Amniotic stem cell (primary cell): ENCODE data around the gene NUP42.
A peak's percentile ranks its signal among the peaks of the same experiment; 100 is the strongest.
"Not testable (repeated sequence)": the region's sequence is repeated elsewhere in the genome, so short reads cannot be mapped to it uniquely, and the experiment has no call there.

Source experiments
- DNase-seq: peaks from one replicate; lab custom pipeline; 2025; lab: John Stamatoyannopoulos, UW

Gene NUP42, protein sequence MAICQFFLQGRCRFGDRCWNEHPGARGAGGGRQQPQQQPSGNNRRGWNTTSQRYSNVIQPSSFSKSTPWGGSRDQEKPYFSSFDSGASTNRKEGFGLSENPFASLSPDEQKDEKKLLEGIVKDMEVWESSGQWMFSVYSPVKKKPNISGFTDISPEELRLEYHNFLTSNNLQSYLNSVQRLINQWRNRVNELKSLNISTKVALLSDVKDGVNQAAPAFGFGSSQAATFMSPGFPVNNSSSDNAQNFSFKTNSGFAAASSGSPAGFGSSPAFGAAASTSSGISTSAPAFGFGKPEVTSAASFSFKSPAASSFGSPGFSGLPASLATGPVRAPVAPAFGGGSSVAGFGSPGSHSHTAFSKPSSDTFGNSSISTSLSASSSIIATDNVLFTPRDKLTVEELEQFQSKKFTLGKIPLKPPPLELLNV

GRCh38 chr7:23181684-23182553, at the start of gene NUP42:
TSS of gene NUP42 (plus strand) at chr7:23182048. CDS start at chr7:23182086, 38 bp downstream.
- peak; percentile 98 for DNase-seq

DNA sequence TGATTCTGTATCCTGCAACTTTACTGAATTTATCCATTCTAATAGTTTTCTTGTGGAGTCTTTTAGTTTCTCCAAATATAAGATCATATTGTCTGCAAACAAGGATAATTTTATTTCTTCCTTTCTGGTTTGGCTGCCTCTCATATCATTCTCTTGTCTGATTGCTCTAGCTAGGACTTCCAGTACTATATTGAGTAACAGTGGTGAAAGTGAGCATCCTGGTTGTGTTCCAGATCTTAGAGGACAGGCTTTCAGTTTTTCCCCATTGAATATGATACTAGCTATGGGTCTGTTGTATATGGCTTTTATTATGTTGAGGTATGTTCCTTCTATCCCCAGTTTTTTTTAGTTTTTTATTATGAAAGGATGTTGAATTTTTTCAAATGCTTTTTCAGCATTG, 48.1 kb upstream of the NUP42 start:
- DNase-seq, result no peak

- DNase-seq, result no peak
These were observed 46.1 kb upstream of the NUP42 start for GRCh38 chr7:23135755-23136154.

GRCh38 chr7:23136216-23136615, 45.6 kb upstream of the NUP42 start:
- no peak for DNase-seq

GRCh38 chr7:23157679-23158078, 24.2 kb upstream of the NUP42 start:
- no peak for DNase-seq

DNA sequence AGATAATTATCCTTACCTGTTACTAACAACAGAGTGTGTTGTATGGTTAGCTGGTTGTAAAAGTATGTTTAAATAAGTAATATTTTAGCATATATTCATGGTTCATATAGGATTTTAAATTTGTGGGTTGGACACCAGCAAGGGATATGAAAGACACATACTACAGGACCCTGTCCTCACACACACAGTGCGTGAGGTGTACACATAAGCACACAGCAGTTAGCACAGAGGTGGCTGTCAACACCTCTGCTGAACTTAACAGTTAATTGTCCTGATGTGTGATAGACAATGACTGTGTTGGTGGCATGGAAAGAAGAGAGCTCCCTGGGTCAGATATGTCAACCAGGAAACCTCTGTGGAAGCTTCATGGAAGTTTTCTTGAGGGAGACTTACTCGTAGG, 23.3 kb upstream of the NUP42 start:
- DNase-seq, result no peak

GRCh38 chr7:23161482-23161881, 20.4 kb upstream of the NUP42 start:
- DNase-seq, result no peak

- no peak for DNase-seq
These were observed 17.0 kb upstream of the NUP42 start for GRCh38 chr7:23164846-23165245.

GRCh38 chr7:23165316-23165715, 16.5 kb upstream of the NUP42 start:
- DNase-seq, result no peak

GRCh38 chr7:23167691-23168090, 14.2 kb upstream of the NUP42 start:
- no peak for DNase-seq

- no peak for DNase-seq
These were observed 13.6 kb upstream of the NUP42 start for GRCh38 chr7:23168111-23168885.

GRCh38 chr7:23175938-23176337, 5.9 kb upstream of the NUP42 start:
- no peak for DNase-seq

GRCh38 chr7:23183279-23184012, 1.6 kb downstream of the NUP42 start:
- no peak for DNase-seq

DNA sequence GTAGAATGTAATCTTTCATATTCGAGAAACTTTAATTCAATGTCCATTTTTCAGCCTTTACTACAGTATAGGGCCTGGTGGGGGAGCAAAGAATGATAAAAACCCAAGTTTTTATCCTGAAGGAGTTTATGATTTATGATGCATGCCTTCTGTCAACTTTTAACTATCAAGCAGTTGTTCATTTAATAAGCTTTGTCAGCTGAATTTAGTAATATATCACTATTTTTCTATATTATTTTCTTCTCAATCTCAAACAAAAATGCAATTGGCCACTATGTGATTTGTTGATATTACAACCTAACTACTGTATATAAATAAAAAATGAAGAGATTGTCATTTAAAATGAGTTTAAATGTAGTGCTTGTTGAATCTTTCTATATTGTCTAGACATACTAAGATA, 2.4 kb downstream of the NUP42 start:
- DNase-seq, result no peak

DNA sequence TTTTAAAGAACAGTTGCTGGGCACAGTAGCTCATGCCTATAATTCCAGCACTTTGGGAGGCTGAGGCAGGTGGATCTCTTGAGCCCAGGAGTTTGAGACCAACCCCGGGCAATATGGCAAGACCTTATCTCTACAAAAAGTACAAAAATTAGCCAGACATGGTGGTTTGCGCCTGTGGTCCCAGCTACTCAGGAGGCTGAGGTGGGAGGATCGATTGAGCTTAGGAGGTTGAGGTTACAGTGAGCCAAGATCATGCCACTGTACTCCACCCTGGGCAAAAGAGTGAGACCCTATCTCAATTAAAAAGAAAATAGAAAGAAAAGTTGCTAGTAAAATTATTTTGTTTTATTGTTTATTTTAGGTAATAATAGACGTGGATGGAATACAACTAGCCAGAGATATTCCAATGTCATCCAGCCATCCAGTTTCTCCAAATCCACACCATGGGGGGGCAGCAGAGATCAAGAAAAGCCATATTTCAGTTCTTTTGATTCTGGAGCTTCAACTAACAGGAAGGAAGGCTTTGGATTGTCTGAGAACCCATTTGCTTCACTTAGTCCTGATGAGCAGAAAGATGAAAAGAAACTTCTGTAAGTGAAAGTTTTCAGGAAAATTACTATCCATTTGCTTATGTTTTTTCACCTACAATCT, 3.0 kb downstream of the NUP42 start:
- peak; percentile 20 for DNase-seq

- no peak for DNase-seq
These were observed 4.1 kb downstream of the NUP42 start for GRCh38 chr7:23185980-23186379.

DNA sequence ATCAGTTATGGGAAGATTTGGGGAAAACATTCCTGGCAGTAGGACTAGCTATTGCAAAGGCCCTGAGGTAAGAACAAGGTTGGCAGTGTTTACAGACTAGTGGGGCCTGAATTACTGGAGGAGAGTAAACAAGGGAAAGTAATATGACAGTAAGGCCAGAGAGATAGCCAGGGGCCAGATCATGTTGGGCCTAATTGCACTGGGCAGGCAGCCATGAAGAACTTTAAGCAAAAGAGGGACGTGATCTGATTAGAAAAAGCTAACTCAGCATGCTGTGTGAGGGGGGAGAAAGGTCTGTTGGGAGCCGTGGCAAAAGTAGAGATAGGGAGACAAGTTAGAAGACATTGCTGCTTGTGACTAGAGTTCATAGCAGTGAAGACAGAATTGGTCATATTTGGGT, 9.2 kb downstream of the NUP42 start:
- no peak for DNase-seq

DNA sequence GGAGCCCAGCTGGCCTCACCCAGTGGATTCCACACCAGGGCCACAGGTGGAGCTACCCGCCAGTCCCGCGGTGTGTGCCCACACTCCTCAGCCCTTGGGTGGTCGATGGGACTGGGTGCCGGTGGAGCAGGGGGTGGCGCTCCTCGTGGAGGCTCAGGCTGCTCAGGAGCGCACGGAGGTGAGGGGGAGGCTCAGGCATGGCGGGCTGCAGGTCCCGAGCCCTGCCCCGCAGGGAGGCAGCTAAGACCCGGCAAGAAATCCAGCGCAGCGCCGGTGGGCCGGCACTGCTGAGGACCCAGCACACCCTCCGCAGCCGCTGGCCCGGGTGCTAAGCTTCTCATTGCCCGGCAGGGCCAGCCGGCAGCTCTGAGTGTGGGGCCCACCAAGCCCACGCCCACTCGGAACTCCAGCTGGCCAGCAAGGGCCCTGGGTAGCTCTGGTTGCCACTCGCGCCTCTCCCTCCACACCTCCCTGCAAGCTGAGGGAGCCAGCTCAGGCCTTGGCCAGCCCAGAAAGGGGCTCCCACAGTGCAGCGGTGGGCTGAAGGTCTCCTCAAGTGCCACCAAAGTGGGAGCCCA, 11.9 kb downstream of the NUP42 start:
- DNase-seq, result not testable (repeated sequence)

DNA sequence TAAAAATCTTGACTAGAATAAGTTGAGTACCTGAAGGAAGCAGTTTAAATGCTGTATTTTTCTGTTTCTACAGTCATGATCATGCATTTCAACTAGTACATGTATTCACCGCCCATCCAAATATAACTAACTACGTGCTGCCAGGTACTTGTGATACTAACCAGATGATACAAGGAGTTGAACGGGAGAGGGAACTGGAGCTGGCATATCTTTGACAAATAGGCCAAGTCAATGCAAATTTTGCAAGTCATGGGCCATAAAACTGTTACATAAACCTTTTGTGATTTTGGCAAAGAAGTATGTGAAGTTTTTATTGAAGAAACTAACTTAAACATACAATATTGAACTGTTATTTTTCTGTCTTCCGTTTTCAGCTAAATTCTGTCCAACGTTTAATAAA, 14.5 kb downstream of the NUP42 start:
- DNase-seq, result no peak

DNA sequence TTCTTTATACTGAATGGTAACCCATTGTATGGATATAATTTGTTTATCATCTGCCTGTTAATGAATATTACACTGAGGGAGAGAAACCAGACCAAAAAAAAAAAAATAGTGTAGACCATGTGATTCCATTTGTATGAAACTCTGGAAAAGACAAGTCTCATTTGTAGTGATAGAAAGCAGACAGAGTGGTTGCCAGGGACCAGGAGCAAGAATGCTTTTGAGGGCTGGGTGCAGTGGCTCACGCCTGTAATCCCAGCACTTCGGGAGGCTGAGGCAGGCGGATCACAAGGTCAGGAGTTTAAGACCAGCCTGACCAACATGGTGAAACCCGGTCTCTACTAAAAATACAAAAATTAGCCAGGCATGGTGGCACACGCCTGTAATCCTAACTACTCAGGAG, 15.9 kb downstream of the NUP42 start:
- DNase-seq, result not testable (repeated sequence)

- DNase-seq, result no peak
These were observed 18.5 kb downstream of the NUP42 start for GRCh38 chr7:23200331-23200730.
